Vagina (tissue), 2 donors: ENCODE results near the gene CDH4. TPM values are rescaled to one million over a fixed set of nuclear protein-coding genes. Genes with fewer than 3 reads are reported as not detected.

ENCODE experiments used
- DNase-seq, 2 donors: peaks; one replicate each; pipeline ENCODE4 v3.0.0-alpha.2; 2017; ENCODE audit errors: extremely low spot score in 2 of 2
- H3K27ac ChIP-seq: fragments of 200-600 bp; sonication (generic); one replicate; pipeline ENCODE4 v1.5.1; 2019
- H3K27me3 ChIP-seq: fragments of 200-600 bp; sonication (generic); one replicate; pipeline ENCODE4 v1.5.1; 2019
- H3K36me3 ChIP-seq, 2 donors: fragments of 200-600 bp; sonication (generic); one replicate each; pipeline ENCODE4 v1.5.1; 2017 to 2019
- H3K4me1 ChIP-seq: fragments of 200-600 bp; sonication (generic); one replicate; pipeline ENCODE4 v1.5.1; 2019
- H3K4me3 ChIP-seq, 2 donors: fragments of 200-600 bp; sonication (generic); 1 replicate in 1 of 2; 2 replicates in 1 of 2; pipeline ENCODE4 v1.5.1; 2016 to 2019
- H3K9me3 ChIP-seq: fragments of 200-600 bp; sonication (generic); one replicate; pipeline ENCODE4 v1.5.1; 2019
- POLR2A ChIP-seq, 2 donors: fragments of 450-650 bp; IDR thresholded peaks; one replicate each; pipeline ENCODE4 v1.6.1; 2017; ENCODE audit warnings: antibody characterized with exemption in 2 of 2, mild to moderate bottlenecking in 2 of 2, moderate library complexity in 2 of 2
- POLR2AphosphoS5 ChIP-seq, 2 donors: sonication (generic); formaldehyde crosslinking; IDR thresholded peaks; one replicate each; pipeline ENCODE4 v1.9.0; 2017; ENCODE audit warnings: antibody characterized with exemption in 2 of 2, mild to moderate bottlenecking in 2 of 2, low read depth in 1 of 2; ENCODE audit not compliant: insufficient read depth in 1 of 2
- intact Hi-C: fragments of 100-400 bp; cut with DNase I; formaldehyde crosslinking; loops from one replicate; pipeline ENCODE4 v1.15.1; 2023
- total RNA-seq: library from RNA; depleted of rRNA; stranded (reverse); fragments of >200 nt; gene quantifications from one replicate; pipeline ENCODE4 v1.2.3, GENCODE V29; 2016
- TF ChIP-seq, protein P1 (sequence below), 3 experiments: fragments of 450-650 bp in 2 of 3; fragments of 200-600 bp in 1 of 3; sonication (generic) in 1 of 3; IDR thresholded peaks; one replicate each; pipeline ENCODE4 v1.5.1; 2017 to 2019; ENCODE audit warnings: antibody characterized with exemption in 3 of 3, mild to moderate bottlenecking in 2 of 3, moderate library complexity in 2 of 3

The CDH4 gene
- total RNA-seq, 1 donor from 2014 or later = 0.25 TPM

DNA sequence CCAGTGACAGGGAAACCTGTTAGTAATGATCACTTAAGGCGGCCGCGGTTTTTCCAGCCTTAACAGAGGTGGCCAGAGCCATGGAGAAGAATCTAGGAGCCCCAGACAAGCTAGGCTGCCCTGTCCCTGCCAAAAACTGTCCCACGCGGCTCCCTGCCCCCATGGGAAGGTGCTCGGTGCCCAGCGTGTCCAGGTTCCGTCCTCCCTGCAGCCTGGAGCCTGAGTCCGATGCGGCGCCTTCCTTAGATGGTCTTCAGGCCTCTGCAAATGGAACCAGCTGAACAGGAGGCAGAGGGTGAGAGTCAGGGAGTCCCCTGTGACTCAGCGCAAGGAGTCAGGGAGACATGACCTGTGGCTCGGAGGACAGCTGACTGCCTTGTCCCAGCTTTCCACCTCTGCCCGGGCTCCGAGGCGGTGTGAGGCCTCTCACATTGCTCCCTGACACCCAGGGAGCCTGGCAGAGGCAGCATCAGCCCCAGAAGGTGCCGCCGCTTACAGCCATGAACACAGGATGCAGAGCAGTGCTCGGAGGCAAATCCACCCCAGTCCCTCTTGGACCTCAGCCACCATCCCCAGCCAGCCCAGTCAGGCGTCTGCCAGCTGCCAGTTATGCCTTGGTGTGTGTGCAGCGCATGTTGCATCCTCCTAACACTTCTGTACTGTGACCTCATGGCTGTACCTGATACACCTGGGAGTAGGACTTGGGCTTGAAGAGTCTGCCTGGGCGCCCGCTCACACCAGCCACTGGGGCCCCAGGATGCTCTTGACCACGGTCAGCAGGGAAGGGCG, 377.7 kb downstream of the CDH4 start:
- Histone ChIP-seq H3K4me1 (peaks cover 7% of the 10 kb centered on the region), H3K36me3 (no peaks in the 10 kb centered on the region), H3K9me3 (no peaks in the 10 kb centered on the region), H3K27ac (no peak overlapping the region), H3K4me3 (no peak overlapping the region), H3K27me3 (no peaks in the 10 kb centered on the region)
- TF ChIP-seq POLR2AphosphoS5 (IDR thresholded peaks at IDR 0.05; ENCODE audit: insufficient read depth in 1 of 2, low read depth in 1 of 2) (no peak), POLR2A (IDR thresholded peaks at IDR 0.05) (no peak)
- TF ChIP-seq, protein P1, sequence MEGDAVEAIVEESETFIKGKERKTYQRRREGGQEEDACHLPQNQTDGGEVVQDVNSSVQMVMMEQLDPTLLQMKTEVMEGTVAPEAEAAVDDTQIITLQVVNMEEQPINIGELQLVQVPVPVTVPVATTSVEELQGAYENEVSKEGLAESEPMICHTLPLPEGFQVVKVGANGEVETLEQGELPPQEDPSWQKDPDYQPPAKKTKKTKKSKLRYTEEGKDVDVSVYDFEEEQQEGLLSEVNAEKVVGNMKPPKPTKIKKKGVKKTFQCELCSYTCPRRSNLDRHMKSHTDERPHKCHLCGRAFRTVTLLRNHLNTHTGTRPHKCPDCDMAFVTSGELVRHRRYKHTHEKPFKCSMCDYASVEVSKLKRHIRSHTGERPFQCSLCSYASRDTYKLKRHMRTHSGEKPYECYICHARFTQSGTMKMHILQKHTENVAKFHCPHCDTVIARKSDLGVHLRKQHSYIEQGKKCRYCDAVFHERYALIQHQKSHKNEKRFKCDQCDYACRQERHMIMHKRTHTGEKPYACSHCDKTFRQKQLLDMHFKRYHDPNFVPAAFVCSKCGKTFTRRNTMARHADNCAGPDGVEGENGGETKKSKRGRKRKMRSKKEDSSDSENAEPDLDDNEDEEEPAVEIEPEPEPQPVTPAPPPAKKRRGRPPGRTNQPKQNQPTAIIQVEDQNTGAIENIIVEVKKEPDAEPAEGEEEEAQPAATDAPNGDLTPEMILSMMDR (IDR thresholded peaks at IDR 0.05) = no peak
- intact Hi-C loops = no loop called here
- no peak for DNase-seq

DNA sequence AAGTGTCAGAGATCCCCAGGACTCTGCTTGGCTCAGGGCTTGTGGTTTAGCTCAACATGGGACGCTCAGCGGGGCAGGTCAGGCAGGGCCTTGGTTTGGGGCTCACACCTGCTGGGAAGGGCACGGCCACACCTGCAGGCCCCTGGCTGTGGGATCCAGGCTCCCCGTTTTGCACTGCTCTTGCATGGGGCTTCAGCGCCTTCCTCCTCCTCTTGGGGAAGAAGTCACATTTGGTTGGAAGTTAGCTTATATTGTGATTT, 378.3 kb downstream of the CDH4 start:
- TF ChIP-seq POLR2AphosphoS5 (IDR thresholded peaks at IDR 0.05; ENCODE audit: insufficient read depth in 1 of 2, low read depth in 1 of 2) (no peak), POLR2A (IDR thresholded peaks at IDR 0.05) (no peak)
- TF ChIP-seq, protein P1 (IDR thresholded peaks at IDR 0.05) = no peak
- Histone ChIP-seq H3K4me1 (peaks cover 7% of the 10 kb centered on the region), H3K9me3 (no peaks in the 10 kb centered on the region), H3K4me3 (no peak overlapping the region), H3K27ac (no peak overlapping the region), H3K27me3 (no peaks in the 10 kb centered on the region), H3K36me3 (no peaks in the 10 kb centered on the region)
- DNase-seq = no peak
- intact Hi-C loops = no loop called here

DNA sequence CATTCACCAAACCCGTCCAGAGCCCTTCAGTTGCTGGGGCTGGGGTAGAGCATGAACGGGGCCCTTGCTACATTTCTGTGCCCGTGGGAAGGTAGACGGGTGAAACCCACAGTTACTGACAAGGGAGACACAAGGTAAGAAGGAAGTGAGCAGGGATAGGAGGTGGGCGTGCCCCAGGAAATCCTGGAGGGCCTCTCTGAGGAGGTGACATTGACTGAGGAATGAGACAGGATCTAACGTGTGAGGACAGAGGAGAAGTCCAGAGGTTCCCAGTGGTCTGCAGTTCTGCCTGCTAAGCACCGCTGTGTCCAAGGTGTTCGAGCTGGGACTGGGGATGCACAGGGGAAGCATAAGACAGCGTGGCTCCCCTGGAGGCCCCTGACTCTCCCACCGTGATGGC, 378.8 kb downstream of the CDH4 start:
- no peak for DNase-seq
- H3K4me3 ChIP-seq = no peak overlapping the region
- intact Hi-C loops = no loop called here
- H3K36me3 ChIP-seq = no peaks in the 10 kb centered on the region
- no peaks in the 10 kb centered on the region for H3K9me3 ChIP-seq
- no peak overlapping the region for H3K27ac ChIP-seq
- peaks cover 7% of the 10 kb centered on the region for H3K4me1 ChIP-seq
- H3K27me3 ChIP-seq = no peaks in the 10 kb centered on the region
- TF ChIP-seq, protein P1 (IDR thresholded peaks at IDR 0.05) = no peak
- TF ChIP-seq POLR2AphosphoS5 (IDR thresholded peaks at IDR 0.05; ENCODE audit: insufficient read depth in 1 of 2, low read depth in 1 of 2) (no peak), POLR2A (IDR thresholded peaks at IDR 0.05) (no peak)

DNA sequence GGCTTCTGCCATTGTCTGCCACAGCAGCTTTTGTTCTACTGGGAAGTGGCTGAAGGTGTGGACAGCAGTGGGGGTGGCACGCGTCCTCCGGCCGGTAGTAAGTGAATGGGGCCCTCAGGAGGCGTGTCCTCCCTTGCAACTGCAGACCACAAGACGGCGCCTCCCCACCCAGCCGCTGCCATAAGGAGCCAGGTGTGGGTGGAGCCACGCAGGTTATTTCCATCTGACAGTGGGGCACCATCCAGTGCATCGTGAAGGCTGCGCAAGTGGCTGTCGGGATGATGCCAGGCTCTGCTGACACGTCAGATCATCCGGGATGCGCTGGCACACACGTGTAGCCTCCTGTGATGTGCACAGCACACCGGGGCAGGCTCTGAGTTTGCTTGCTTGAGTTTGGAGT, 379.7 kb downstream of the CDH4 start:
- Histone ChIP-seq H3K4me1 (peaks cover 7% of the 10 kb centered on the region), H3K9me3 (no peaks in the 10 kb centered on the region), H3K27ac (no peak overlapping the region), H3K4me3 (no peak overlapping the region), H3K27me3 (no peaks in the 10 kb centered on the region), H3K36me3 (no peaks in the 10 kb centered on the region)
- intact Hi-C loops = no loop called here
- TF ChIP-seq POLR2A (IDR thresholded peaks at IDR 0.05) (no peak), POLR2AphosphoS5 (IDR thresholded peaks at IDR 0.05; ENCODE audit: insufficient read depth in 1 of 2, low read depth in 1 of 2) (no peak)
- TF ChIP-seq, protein P1 (IDR thresholded peaks at IDR 0.05) = no peak
- DNase-seq = no peak

DNA sequence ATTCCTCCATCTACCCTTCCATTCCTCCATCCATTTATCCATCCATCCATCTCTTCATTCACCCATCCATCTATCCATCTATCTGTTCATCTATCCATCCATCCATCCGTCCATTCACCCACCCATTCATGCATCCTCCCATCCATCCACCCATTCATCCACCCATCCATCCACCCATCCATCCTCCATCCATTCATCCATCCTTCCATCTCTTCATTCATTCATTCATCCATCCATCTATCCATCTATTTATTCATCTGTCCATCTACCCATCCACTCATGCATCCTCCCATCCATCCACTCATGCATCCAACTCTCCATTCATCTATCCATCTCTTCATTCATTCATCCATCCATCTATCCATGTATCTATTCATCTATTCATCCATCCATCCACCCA, 380.9 kb downstream of the CDH4 start:
- H3K36me3 ChIP-seq = no peaks in the 10 kb centered on the region
- peaks cover 7% of the 10 kb centered on the region for H3K4me1 ChIP-seq
- no peak overlapping the region for H3K4me3 ChIP-seq
- TF ChIP-seq POLR2AphosphoS5 (IDR thresholded peaks at IDR 0.05; ENCODE audit: insufficient read depth in 1 of 2, low read depth in 1 of 2) = no peak
- TF ChIP-seq, protein P1 (IDR thresholded peaks at IDR 0.05) = no peak
- no peak for TF ChIP-seq POLR2A (IDR thresholded peaks at IDR 0.05)
- no peak for DNase-seq
- no peaks in the 10 kb centered on the region for H3K27me3 ChIP-seq
- intact Hi-C loops = no loop called here
- no peak overlapping the region for H3K27ac ChIP-seq
- H3K9me3 ChIP-seq = no peaks in the 10 kb centered on the region
